IPS-11a (cell line): ENCODE measurements around the gene LPCAT1.
"Not testable (repeated sequence)": the region's sequence is repeated elsewhere in the genome, so short reads cannot be mapped to it uniquely, and the experiment has no call there.

ENCODE experiments used
- H3K4me3 ChIP-seq: one replicate; pipeline ENCODE4 v1.5.1; 2013; ENCODE audit warnings: low read depth, low read length, control low read depth

The LPCAT1 gene

GRCh38 chr5:1468629-1469527, 54.9 kb downstream of the LPCAT1 start:
- no peak overlapping the region for H3K4me3 ChIP-seq

DNA sequence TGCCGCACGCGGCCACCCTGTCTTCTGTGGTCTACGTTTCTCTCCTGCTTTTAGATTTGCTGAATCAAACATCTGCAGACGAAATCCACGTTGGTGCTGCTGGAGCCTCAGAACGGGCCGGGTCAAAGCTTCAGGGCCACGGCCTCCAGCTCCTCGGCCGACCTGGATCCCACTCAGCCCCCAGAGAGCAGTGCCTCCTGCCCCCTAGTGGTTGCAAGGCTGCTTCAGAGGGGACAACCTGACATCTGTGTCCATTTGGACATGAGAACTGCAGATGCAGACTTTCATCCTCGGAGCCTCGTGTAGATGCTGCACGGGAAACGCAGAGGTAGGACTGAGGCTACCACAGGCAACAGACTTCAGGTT, 55.5 kb downstream of the LPCAT1 start:
- no peak overlapping the region for H3K4me3 ChIP-seq

- no peak overlapping the region for H3K4me3 ChIP-seq
Measured at GRCh38 chr5:1467341-1468246, 56.2 kb downstream of the LPCAT1 start.

DNA sequence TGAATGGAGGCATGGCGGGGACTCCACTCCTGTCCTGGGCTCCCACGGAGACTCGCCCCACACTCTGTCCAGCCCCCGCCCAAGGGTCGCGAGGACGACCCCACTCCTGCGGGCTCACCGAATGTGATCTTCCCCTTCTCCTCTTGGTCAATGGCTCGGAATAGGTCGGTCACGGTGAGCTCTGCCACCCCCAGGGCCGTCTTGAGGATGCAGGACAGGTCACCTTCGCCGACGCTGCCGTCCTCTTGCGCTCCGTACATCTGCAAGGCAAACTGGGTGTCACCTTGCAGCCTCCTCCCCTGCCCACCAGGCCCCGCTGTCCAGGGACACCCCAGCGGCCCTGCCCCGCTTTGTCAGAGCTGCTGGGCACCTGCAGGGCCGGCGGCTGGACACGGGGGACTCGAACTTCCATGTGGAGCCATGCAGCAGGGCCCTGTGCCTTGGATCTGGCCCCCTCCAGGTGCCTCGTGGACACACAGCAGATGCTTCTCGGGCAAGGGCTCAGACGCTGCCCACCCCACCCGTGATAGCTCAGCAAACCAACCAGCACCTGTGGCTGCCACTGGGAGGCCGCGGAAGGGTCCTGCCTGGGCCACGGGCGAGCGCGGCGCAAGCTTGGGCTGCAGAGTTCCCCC, 57.0 kb downstream of the LPCAT1 start:
- no peak overlapping the region for H3K4me3 ChIP-seq

- H3K4me3 ChIP-seq = no peak overlapping the region
Measured at GRCh38 chr5:1465966-1466471, 57.7 kb downstream of the LPCAT1 start.

DNA sequence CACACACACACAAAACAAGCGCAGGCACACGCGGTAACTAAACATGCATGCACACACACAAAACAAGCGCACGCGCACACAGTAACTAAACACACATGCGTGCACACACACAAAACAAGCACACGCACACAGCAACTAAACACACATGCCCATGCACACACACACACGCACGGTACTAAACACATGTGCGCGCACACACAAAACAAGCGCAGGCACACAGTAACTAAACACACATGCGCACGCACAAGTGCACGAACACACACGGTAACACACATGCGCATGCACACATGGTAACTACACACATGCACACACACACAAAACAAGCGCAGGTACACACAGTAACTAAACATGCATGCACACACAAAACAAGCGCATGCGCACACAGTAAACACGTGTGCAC, 58.6 kb downstream of the LPCAT1 start:
- H3K4me3 ChIP-seq = no peak overlapping the region

DNA sequence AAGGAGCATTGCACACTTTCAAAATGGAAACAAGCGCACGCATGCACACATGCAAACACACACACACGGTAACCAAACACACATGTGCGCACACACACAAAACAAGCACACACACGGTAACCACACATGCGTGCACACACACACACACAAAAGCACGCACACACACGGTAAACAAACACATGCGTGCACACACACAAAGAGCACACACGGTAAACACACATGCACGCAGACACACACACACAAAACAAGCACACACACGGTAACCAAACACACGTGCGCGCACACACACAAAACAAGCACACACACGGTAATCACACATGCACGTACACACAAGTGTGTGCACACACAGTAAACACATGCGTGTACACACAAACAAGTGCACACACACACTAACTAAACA, 59.2 kb downstream of the LPCAT1 start:
- no peak overlapping the region for H3K4me3 ChIP-seq

- H3K4me3 ChIP-seq = no peak overlapping the region
Measured at GRCh38 chr5:1464096-1464446, 59.7 kb downstream of the LPCAT1 start.

DNA sequence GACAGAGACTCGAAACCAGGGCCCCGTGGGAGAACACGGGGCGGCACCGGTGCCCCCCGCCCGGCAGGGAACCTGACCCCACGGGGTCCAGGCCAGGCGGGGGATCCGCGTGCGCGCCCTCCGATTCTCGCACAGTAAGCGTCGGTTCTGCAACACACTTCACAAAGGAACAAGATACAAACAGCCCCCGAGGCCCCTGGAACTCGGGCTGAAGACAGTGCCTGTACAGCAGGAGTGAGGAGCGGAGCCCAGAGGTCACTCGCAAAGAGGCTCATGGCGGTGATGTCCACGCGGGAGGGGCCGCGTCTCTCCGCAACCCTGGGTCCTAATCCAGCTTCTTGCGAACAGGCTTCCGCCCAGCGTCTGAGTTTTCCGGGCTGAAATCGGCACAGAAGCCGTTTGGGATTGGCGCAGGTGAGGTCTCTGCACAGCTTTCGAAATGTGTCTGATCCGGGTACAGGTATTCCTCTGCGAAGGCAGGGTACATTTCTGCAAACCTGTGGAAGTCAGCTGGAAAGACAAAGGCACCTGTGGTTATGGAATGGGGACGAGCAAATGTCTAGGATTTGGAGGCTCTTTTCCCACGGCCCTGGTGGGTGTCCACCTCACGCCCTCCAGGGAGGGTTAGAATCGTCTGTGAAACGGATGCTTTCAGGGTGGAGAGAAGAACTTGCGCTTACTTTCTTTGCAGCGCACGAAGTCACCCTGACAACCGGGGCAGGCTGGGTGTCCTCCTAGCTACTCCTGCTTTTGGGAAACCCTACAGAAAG, 60.2 kb downstream of the LPCAT1 start:
- H3K4me3 ChIP-seq = no peak overlapping the region

DNA sequence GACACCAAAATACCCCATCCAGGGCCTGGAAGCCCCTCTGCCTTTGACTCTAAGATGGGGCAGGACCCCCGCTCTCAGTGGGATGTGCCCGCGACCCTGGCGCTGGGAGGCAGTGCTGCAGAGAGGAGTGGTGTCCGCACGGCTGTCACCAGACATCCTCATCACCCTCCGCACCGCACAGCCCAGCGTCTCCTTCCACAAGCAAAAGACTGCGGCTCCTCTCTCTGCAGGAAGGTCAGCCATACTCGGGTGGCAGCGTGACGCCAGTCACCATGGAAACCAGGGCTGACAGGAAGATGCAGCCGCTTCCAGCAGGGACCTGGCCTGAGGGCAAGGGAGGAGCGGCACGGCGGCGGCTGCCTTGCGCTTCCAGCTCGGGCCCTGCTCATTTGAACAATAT, 61.4 kb downstream of the LPCAT1 start:
- no peak overlapping the region for H3K4me3 ChIP-seq

DNA sequence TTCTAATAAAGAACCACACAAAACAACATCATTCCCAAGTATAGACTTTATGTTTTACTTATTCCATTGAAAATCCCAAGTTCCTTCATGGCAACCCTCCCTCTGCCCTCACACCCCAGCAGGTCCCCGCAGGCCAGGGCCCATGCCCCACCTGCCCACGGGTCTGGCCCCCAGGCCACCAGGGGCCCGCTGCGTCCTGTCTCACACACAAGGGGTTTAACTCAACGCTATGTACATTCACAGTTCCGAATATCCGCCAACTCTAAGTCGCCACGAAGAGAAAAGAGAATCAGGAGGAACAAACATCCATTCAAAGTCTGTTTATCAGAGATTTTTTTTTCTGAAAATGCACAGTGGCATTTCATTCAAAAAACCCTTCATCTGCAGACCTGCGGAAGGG, 62.4 kb downstream of the LPCAT1 start:
- no peak overlapping the region for H3K4me3 ChIP-seq

DNA sequence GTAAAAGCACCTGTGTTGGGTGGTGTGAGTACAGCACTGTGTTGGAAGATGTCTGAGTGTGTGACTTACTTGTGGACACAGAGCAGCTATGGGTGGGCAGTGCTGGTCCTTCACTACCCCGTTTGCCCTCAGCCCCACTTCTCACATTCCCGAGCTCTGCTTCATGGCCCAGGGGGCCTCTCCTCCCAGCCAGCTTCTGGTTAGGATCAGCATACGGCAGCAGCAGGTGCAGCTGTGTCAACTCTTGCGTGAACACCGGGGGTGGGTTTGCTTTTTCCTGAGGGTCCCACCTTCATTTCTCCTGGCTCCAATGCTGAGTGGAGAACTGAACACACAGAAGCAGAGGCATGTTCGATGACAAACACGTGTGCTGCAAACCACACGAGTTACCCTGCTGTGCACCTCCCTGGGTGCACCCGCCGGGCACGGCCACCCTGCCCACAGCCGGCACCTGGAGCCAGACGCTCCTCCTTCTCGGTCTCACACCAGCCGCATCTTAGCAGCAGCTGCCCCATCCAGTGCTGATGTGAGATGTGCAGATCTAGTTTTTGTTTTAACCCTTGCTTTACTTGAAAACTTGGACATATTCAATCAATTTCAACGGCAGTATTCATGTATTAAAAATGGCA, 63.6 kb downstream of the LPCAT1 start:
- H3K4me3 ChIP-seq = no peak overlapping the region

GRCh38 chr5:1459435-1459834, 64.3 kb downstream of the LPCAT1 start:
- not testable (repeated sequence) for H3K4me3 ChIP-seq

- H3K4me3 ChIP-seq = not testable (repeated sequence)
Measured at GRCh38 chr5:1456110-1456881, 67.5 kb downstream of the LPCAT1 start.

DNA sequence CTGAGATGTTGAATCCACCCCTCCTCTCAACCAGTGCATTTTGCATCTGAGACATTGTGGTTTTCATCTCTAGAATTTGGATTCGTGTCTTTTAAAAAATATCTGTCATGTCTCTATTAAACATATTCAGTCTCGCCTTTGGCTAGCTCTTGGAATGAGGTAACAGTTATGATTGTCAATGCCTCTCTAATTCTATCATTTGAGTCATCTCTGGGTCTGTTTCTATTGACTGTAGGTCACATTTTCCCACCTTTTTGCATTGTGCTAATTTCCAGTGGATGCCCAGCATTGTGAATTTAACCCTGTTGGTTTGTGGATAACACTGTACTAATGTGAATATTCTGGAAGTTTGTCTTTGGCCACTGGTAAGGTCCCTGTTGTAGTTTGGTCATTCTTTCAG, 70.1 kb downstream of the LPCAT1 start:
- no peak overlapping the region for H3K4me3 ChIP-seq

GRCh38 chr5:1449081-1449630, 74.6 kb downstream of the LPCAT1 start:
- no peak overlapping the region for H3K4me3 ChIP-seq

DNA sequence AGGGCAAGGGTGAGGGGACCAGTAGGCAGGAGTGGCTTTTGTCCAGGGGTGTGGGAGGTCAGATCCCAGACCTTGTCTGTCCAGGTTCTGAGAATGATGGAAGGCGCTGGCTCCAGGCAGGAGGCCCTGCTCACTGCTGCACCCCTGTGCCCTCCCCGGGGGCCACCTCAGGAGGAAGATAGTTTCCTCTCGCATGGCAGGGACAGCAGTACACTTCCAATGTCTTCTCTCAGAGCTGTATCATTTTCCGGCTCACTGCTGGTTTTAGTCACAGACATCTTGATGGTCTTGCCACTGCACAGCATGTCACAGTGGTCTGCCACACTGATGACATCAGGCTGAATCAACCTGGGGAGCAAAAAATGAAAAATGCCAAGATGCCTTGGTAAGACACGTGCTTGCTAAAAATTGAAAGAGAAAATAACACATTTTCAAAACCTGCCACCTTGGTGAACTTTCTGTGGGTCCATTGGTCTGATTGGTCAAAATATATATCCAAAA, 75.2 kb downstream of the LPCAT1 start:
- H3K4me3 ChIP-seq = no peak overlapping the region

- H3K4me3 ChIP-seq = no peak overlapping the region
Measured at GRCh38 chr5:1447671-1448361, 75.9 kb downstream of the LPCAT1 start.
